Stimulated activated CD4-positive, alpha-beta T cell treated with anti-CD3 and anti-CD28 coated beads, Interleukin-1b, Interleukin-23, amount 100 ng/mL, for 4 hours (primary cell): ENCODE data around the gene BCL10.

Source experiments
- DNase-seq, 2 donors: peaks; one replicate each; pipeline ENCODE4 v3.0.0-alpha.2; 2020; ENCODE audit warnings: low read depth in 2 of 2

BCL10 gene

GRCh38 chr1:85297855-85298629 lies 21.6 kb upstream of the BCL10 start:
- DNase-seq: peak; percentile 32 to 57

- no peak for DNase-seq
These were observed 21.1 kb upstream of the BCL10 start for GRCh38 chr1:85297538-85297854.

GRCh38 chr1:85296980-85297379 lies 20.5 kb upstream of the BCL10 start:
- no peak for DNase-seq

GRCh38 chr1:85295654-85296053 lies 19.2 kb upstream of the BCL10 start:
- DNase-seq: no peak

- DNase-seq: no peak
These were observed 18.6 kb upstream of the BCL10 start for GRCh38 chr1:85295006-85295431.

- DNase-seq: no peak
These were observed 14.4 kb upstream of the BCL10 start for GRCh38 chr1:85290826-85291225.

- no peak for DNase-seq
These were observed 13.5 kb upstream of the BCL10 start for GRCh38 chr1:85289848-85290335.

GRCh38 chr1:85289207-85289847 lies 12.9 kb upstream of the BCL10 start:
- DNase-seq: no peak

- no peak for DNase-seq
These were observed 7.8 kb upstream of the BCL10 start for GRCh38 chr1:85284202-85284601.

- no peak for DNase-seq
These were observed 7.2 kb upstream of the BCL10 start for GRCh38 chr1:85283475-85284199.

GRCh38 chr1:85282424-85282823 lies 6.0 kb upstream of the BCL10 start:
- DNase-seq: no peak

GRCh38 chr1:85280636-85281035 lies 4.2 kb upstream of the BCL10 start:
- DNase-seq: no peak

- no peak for DNase-seq
These were observed 3.1 kb upstream of the BCL10 start for GRCh38 chr1:85279458-85280080.

- peak; percentile 17 to 39 for DNase-seq
These were observed 2.5 kb upstream of the BCL10 start for GRCh38 chr1:85278853-85279314.

GRCh38 chr1:85277802-85278201 lies 1.4 kb upstream of the BCL10 start:
- no peak for DNase-seq

GRCh38 chr1:85276978-85277639 lies 677 bp upstream of the BCL10 start:
- no peak for DNase-seq

- no peak for DNase-seq
These were observed 674 bp downstream of the BCL10 start for GRCh38 chr1:85275701-85276214.

- DNase-seq: no peak
These were observed 1.4 kb downstream of the BCL10 start for GRCh38 chr1:85274969-85275453.

GRCh38 chr1:85273397-85273796 lies 3.0 kb downstream of the BCL10 start:
- no peak for DNase-seq

- no peak for DNase-seq
These were observed 7.4 kb downstream of the BCL10 start for GRCh38 chr1:85268801-85269585.
